OCI-LY1 (cell line): ENCODE data around the gene DROSHA.

ENCODE experiments used
- CTCF ChIP-seq: fragments of 200-600 bp; sonication (generic), shearing (Covaris generic); IDR thresholded peaks from 2 replicates; pipeline ENCODE4 v1.5.1; 2017; ENCODE audit warnings: mild to moderate bottlenecking, antibody characterized with exemption, low read length, moderate library complexity, mixed read lengths
- EZH2 ChIP-seq: fragments of 200-600 bp; sonication (generic), shearing (Covaris generic); IDR thresholded peaks from 2 replicates; pipeline ENCODE4 v1.8.0; 2017; ENCODE audit warnings: borderline replicate concordance, mixed run types, mild to moderate bottlenecking, antibody characterized with exemption, low read length, moderate library complexity, mixed read lengths

GRCh38 chr5:31362529-31362900 is 169.4 kb downstream of the DROSHA start:
- TF ChIP-seq EZH2 = no peak
- no peak for TF ChIP-seq CTCF
